Activated CD4-positive, alpha-beta T cell treated with anti-CD3 and anti-CD28 coated beads, Interleukin-2, amount 10 ng/mL, durations not matched to agents 24 days and 14 days (primary cell): ENCODE data around the gene PIEZO1. TPM values are rescaled to one million over a fixed set of nuclear protein-coding genes. Genes with fewer than 3 reads are reported as not detected.
A peak's percentile ranks its signal among the peaks of the same experiment; 100 is the strongest.

Experiments
- DNase-seq: peaks from one replicate; pipeline ENCODE4 v3.0.0; 2022
- H3K27ac Mint-ChIP-seq: one replicate; pipeline ENCODE4 v1.8.0; 2022; ENCODE audit warnings: mild to moderate bottlenecking, mixed read lengths
- H3K27me3 Mint-ChIP-seq: one replicate; pipeline ENCODE4 v1.8.0; 2022; ENCODE audit warnings: mixed read lengths
- H3K36me3 Mint-ChIP-seq: one replicate; pipeline ENCODE4 v1.8.0; 2022; ENCODE audit warnings: low read depth, mild to moderate bottlenecking, mixed read lengths
- H3K4me1 Mint-ChIP-seq: one replicate; pipeline ENCODE4 v1.8.0; 2021; ENCODE audit warnings: mixed read lengths
- H3K4me3 Mint-ChIP-seq: one replicate; pipeline ENCODE4 v1.8.0; 2022; ENCODE audit warnings: mild to moderate bottlenecking, moderate library complexity, mixed read lengths
- H3K9me3 Mint-ChIP-seq: one replicate; pipeline ENCODE4 v1.8.0; 2021; ENCODE audit warnings: mixed read lengths
- intact Hi-C: fragments of 100-400 bp; cut with micrococcal nuclease; formaldehyde crosslinking; loops from one replicate; pipeline ENCODE4 v1.15.1; 2023
- total RNA-seq: library from RNA; stranded (reverse); gene quantifications from 2 replicates; pipeline ENCODE4 v1.2.3, GENCODE V29; 2022

Gene PIEZO1
- total RNA-seq, 1 donor from 2014 or later: 226 TPM

- peaks cover 9% of the 10 kb centered on the region for H3K4me1 Mint-ChIP-seq
- intact Hi-C loops: no loop called here
- H3K36me3 Mint-ChIP-seq: peaks cover 4% of the 10 kb centered on the region
- no peak for DNase-seq
- no peaks in the 10 kb centered on the region for H3K27me3 Mint-ChIP-seq
- no peak overlapping the region for H3K4me3 Mint-ChIP-seq
- no peaks in the 10 kb centered on the region for H3K9me3 Mint-ChIP-seq
- no peak overlapping the region for H3K27ac Mint-ChIP-seq
Measured at GRCh38 chr16:88758944-88759244, 26.1 kb downstream of the PIEZO1 start.

- intact Hi-C loops: no loop called here
- H3K27ac Mint-ChIP-seq: no peak overlapping the region
- H3K4me1 Mint-ChIP-seq: peaks cover 11% of the 10 kb centered on the region
- no peak for DNase-seq
- H3K9me3 Mint-ChIP-seq: no peaks in the 10 kb centered on the region
- no peaks in the 10 kb centered on the region for H3K27me3 Mint-ChIP-seq
- H3K36me3 Mint-ChIP-seq: no peaks in the 10 kb centered on the region
- no peak overlapping the region for H3K4me3 Mint-ChIP-seq
Measured at GRCh38 chr16:88758227-88758943, 26.6 kb downstream of the PIEZO1 start.

GRCh38 chr16:88755745-88756443 lies 29.1 kb downstream of the PIEZO1 start:
- no peak overlapping the region for H3K4me3 Mint-ChIP-seq
- H3K36me3 Mint-ChIP-seq: no peaks in the 10 kb centered on the region
- H3K27ac Mint-ChIP-seq: no peak overlapping the region
- peaks cover 11% of the 10 kb centered on the region for H3K4me1 Mint-ChIP-seq
- H3K27me3 Mint-ChIP-seq: no peaks in the 10 kb centered on the region
- intact Hi-C loops: no loop called here
- no peaks in the 10 kb centered on the region for H3K9me3 Mint-ChIP-seq
- DNase-seq: no peak

GRCh38 chr16:88754912-88755744 lies 29.9 kb downstream of the PIEZO1 start:
- H3K4me3 Mint-ChIP-seq: no peak overlapping the region
- H3K27ac Mint-ChIP-seq: no peak overlapping the region
- no peaks in the 10 kb centered on the region for H3K36me3 Mint-ChIP-seq
- no peaks in the 10 kb centered on the region for H3K27me3 Mint-ChIP-seq
- intact Hi-C loops: no loop called here
- DNase-seq: peak; percentile 67
- peaks cover 11% of the 10 kb centered on the region for H3K4me1 Mint-ChIP-seq
- no peaks in the 10 kb centered on the region for H3K9me3 Mint-ChIP-seq

- H3K4me1 Mint-ChIP-seq: peaks cover 9% of the 10 kb centered on the region
- H3K27ac Mint-ChIP-seq: no peak overlapping the region
- no peak overlapping the region for H3K4me3 Mint-ChIP-seq
- no peaks in the 10 kb centered on the region for H3K9me3 Mint-ChIP-seq
- H3K36me3 Mint-ChIP-seq: no peaks in the 10 kb centered on the region
- intact Hi-C loops: no loop called here
- no peaks in the 10 kb centered on the region for H3K27me3 Mint-ChIP-seq
- no peak for DNase-seq
Measured at GRCh38 chr16:88754109-88754911, 30.7 kb downstream of the PIEZO1 start.

- H3K27me3 Mint-ChIP-seq: no peaks in the 10 kb centered on the region
- intact Hi-C loops: no loop called here
- H3K4me3 Mint-ChIP-seq: no peak overlapping the region
- no peak for DNase-seq
- H3K27ac Mint-ChIP-seq: no peak overlapping the region
- no peaks in the 10 kb centered on the region for H3K36me3 Mint-ChIP-seq
- peaks cover 6% of the 10 kb centered on the region for H3K4me1 Mint-ChIP-seq
- no peaks in the 10 kb centered on the region for H3K9me3 Mint-ChIP-seq
Measured at GRCh38 chr16:88753602-88754001, 31.4 kb downstream of the PIEZO1 start.

GRCh38 chr16:88753191-88753590 lies 31.8 kb downstream of the PIEZO1 start:
- no peak overlapping the region for H3K4me3 Mint-ChIP-seq
- H3K27ac Mint-ChIP-seq: no peak overlapping the region
- DNase-seq: no peak
- no peaks in the 10 kb centered on the region for H3K36me3 Mint-ChIP-seq
- intact Hi-C loops: no loop called here
- peaks cover 2% of the 10 kb centered on the region for H3K4me1 Mint-ChIP-seq
- H3K9me3 Mint-ChIP-seq: no peaks in the 10 kb centered on the region
- no peaks in the 10 kb centered on the region for H3K27me3 Mint-ChIP-seq

- no peak for DNase-seq
- Mint-ChIP-seq H3K27ac (no peak overlapping the region), H3K9me3 (no peaks in the 10 kb centered on the region), H3K36me3 (peaks cover 2% of the 10 kb centered on the region), H3K4me1 (peaks cover 5% of the 10 kb centered on the region), H3K4me3 (no peak overlapping the region), H3K27me3 (no peaks in the 10 kb centered on the region)
- intact Hi-C loops: no loop called here
Measured at GRCh38 chr16:88752386-88753002, 32.5 kb downstream of the PIEZO1 start.

GRCh38 chr16:88750854-88751253 lies 34.2 kb downstream of the PIEZO1 start:
- Mint-ChIP-seq H3K4me1 (peaks cover 10% of the 10 kb centered on the region), H3K27me3 (no peaks in the 10 kb centered on the region), H3K27ac (no peak overlapping the region), H3K36me3 (peaks cover 4% of the 10 kb centered on the region), H3K4me3 (no peak overlapping the region), H3K9me3 (no peaks in the 10 kb centered on the region)
- intact Hi-C loops: no loop called here
- no peak for DNase-seq

- Mint-ChIP-seq H3K27ac (no peak overlapping the region), H3K36me3 (peaks cover 5% of the 10 kb centered on the region), H3K9me3 (no peaks in the 10 kb centered on the region), H3K4me3 (no peak overlapping the region), H3K4me1 (peaks cover 20% of the 10 kb centered on the region), H3K27me3 (no peaks in the 10 kb centered on the region)
- DNase-seq: no peak
- intact Hi-C loops: loop anchor here (5.0 to 10.0 kb wide), 2 partner anchors 415 to 468 kb away; partner anchors contain the start of gene ZNF778
Measured at GRCh38 chr16:88749358-88749757, 35.7 kb downstream of the PIEZO1 start.

- Mint-ChIP-seq H3K27me3 (no peaks in the 10 kb centered on the region), H3K27ac (no peak overlapping the region), H3K4me3 (no peak overlapping the region), H3K4me1 (peaks cover 23% of the 10 kb centered on the region), H3K36me3 (peaks cover 5% of the 10 kb centered on the region), H3K9me3 (no peaks in the 10 kb centered on the region)
- intact Hi-C loops: loop anchor here (5.0 to 10.0 kb wide), 2 partner anchors 416 to 469 kb away; partner anchors contain the start of gene ZNF778
- no peak for DNase-seq
Measured at GRCh38 chr16:88748364-88748763, 36.7 kb downstream of the PIEZO1 start.

- Mint-ChIP-seq H3K27me3 (no peaks in the 10 kb centered on the region), H3K4me1 (peaks cover 23% of the 10 kb centered on the region), H3K27ac (peak overlapping the region; percentile 34), H3K36me3 (peaks cover 5% of the 10 kb centered on the region), H3K9me3 (no peaks in the 10 kb centered on the region), H3K4me3 (no peak overlapping the region)
- peak; percentile 79 for DNase-seq
- intact Hi-C loops: loop anchor here (5.0 to 10.0 kb wide), 2 partner anchors 417 to 470 kb away; partner anchors contain the start of gene ZNF778
Measured at GRCh38 chr16:88747588-88748301, 37.3 kb downstream of the PIEZO1 start.
